Measurements from ENCODE around the gene NCBP1.

- TF ChIP-seq CTCF (conservative IDR thresholded peaks at IDR 0.05) (no peak), ZFX (IDR thresholded peaks at IDR 0.05) (no peak)
Observed at GRCh38 chr9:97698865-97699264, 65.2 kb downstream of the NCBP1 start.
